ENCODE data around the gene UST. TPM values are rescaled to one million over a fixed set of nuclear protein-coding genes. Genes with fewer than 3 reads are reported as not detected.

Gene UST
- 12.4 and 14.0 TPM in 2 replicates for total RNA-seq (2014; rRNA removed; shearing (Covaris generic))
- 6.2 and 6.8 TPM in 2 replicates for polyA plus RNA-seq (2015; cell fraction: cytosol; rRNA removed)
- polyA plus RNA-seq (2015; cell fraction: nucleus; rRNA removed): 3.4 and 4.4 TPM in 2 replicates

- DNase-seq (ENCODE audit: low read depth): peak; percentile 94
These were observed at the start of gene UST for GRCh38 chr6:148746363-148747144. Gene UST (plus strand): TSS chr6:148747030. CDS start chr6:148747431, 401 bp downstream.

GRCh38 chr6:148697895-148698440, 48.9 kb upstream of the UST start:
- DNase-seq (ENCODE audit: low read depth): no peak

GRCh38 chr6:148698671-148699180, 48.1 kb upstream of the UST start:
- DNase-seq (ENCODE audit: low read depth): no peak

GRCh38 chr6:148700047-148700715, 46.6 kb upstream of the UST start:
- no peak for DNase-seq (ENCODE audit: low read depth)

GRCh38 chr6:148700741-148701311, 46.0 kb upstream of the UST start:
- peak; percentile 42 for DNase-seq (ENCODE audit: low read depth)

- DNase-seq (ENCODE audit: low read depth): no peak
These were observed 45.5 kb upstream of the UST start for GRCh38 chr6:148701375-148701774.

- no peak for DNase-seq (ENCODE audit: low read depth)
These were observed 42.9 kb upstream of the UST start for GRCh38 chr6:148703900-148704299.

- no peak for DNase-seq (ENCODE audit: low read depth)
These were observed 42.2 kb upstream of the UST start for GRCh38 chr6:148704400-148705246.

- DNase-seq (ENCODE audit: low read depth): no peak
These were observed 38.1 kb upstream of the UST start for GRCh38 chr6:148708707-148709106.

- no peak for DNase-seq (ENCODE audit: low read depth)
These were observed 37.3 kb upstream of the UST start for GRCh38 chr6:148709577-148709976.

- no peak for DNase-seq (ENCODE audit: low read depth)
These were observed 34.8 kb upstream of the UST start for GRCh38 chr6:148711833-148712654.

- DNase-seq (ENCODE audit: low read depth): no peak
These were observed 33.6 kb upstream of the UST start for GRCh38 chr6:148713033-148713738.

- DNase-seq (ENCODE audit: low read depth): no peak
These were observed 32.9 kb upstream of the UST start for GRCh38 chr6:148713921-148714320.

GRCh38 chr6:148716811-148717210, 30.0 kb upstream of the UST start:
- no peak for DNase-seq (ENCODE audit: low read depth)

- DNase-seq (ENCODE audit: low read depth): peak; percentile 24
These were observed 26.4 kb upstream of the UST start for GRCh38 chr6:148720406-148720805.

GRCh38 chr6:148720897-148721296, 25.9 kb upstream of the UST start:
- DNase-seq (ENCODE audit: low read depth): peak; percentile 6

GRCh38 chr6:148723484-148723883, 23.3 kb upstream of the UST start:
- DNase-seq (ENCODE audit: low read depth): peak; percentile 21

- DNase-seq (ENCODE audit: low read depth): no peak
These were observed 22.4 kb upstream of the UST start for GRCh38 chr6:148724428-148724827.

- DNase-seq (ENCODE audit: low read depth): no peak
These were observed 19.7 kb upstream of the UST start for GRCh38 chr6:148727104-148727503.
